Esophagus squamous epithelium (tissue), 5 donors: ENCODE measurements around the gene LRP8. TPM values are rescaled to one million over a fixed set of nuclear protein-coding genes. Genes with fewer than 3 reads are reported as not detected.

Experiments
- DNase-seq: peaks from one replicate; lab custom pipeline; 2025; lab: John Stamatoyannopoulos, UW
- H3K27ac ChIP-seq, 4 donors: fragments of 200-600 bp; sonication (generic); one replicate each; pipeline ENCODE4 v1.5.1; 2016 to 2019; ENCODE audit warnings: mild to moderate bottlenecking in 1 of 4
- H3K27me3 ChIP-seq, 4 donors: fragments of 200-600 bp; sonication (generic); 1 replicate in 3 of 4; 2 replicates in 1 of 4; pipeline versions ENCODE4 v1.5.1 to v1.6.0; 2017 to 2021; ENCODE audit warnings: antibody characterized with exemption in 1 of 4
- H3K36me3 ChIP-seq, 3 donors: fragments of 200-600 bp; sonication (generic); one replicate each; pipeline ENCODE4 v1.5.1; 2016 to 2019
- H3K4me1 ChIP-seq, 3 donors: fragments of 200-600 bp; sonication (generic); one replicate each; pipeline ENCODE4 v1.5.1; 2017 to 2019
- H3K4me3 ChIP-seq, 4 donors: fragments of 200-600 bp; sonication (generic); 1 replicate in 3 of 4; 2 replicates in 1 of 4; pipeline ENCODE4 v1.5.1; 2016 to 2019; ENCODE audit warnings: mild to moderate bottlenecking in 2 of 4, moderate library complexity in 1 of 4
- H3K9me3 ChIP-seq, 3 donors: fragments of 200-600 bp; sonication (generic); one replicate each; pipeline ENCODE4 v1.5.1; 2016 to 2019
- POLR2A ChIP-seq, 4 donors: fragments of 450-650 bp; IDR thresholded peaks; one replicate each; pipeline ENCODE4 v1.6.1; 2017; ENCODE audit warnings: antibody characterized with exemption in 4 of 4, mild to moderate bottlenecking in 4 of 4, moderate library complexity in 3 of 4
- WGBS, 2 donors: methylation state at CpG; one replicate each; pipeline ENCODE4 v1.1.5; 2018; 5-methylcytosine and 5-hydroxymethylcytosine counted together
- intact Hi-C: fragments of 100-400 bp; cut with DNase I; formaldehyde crosslinking; loops from one replicate; pipeline ENCODE4 v1.15.0; 2022
- total RNA-seq, 4 donors: library from RNA; depleted of rRNA; stranded (reverse); fragments of >200 nt; gene quantifications; one replicate each; pipeline ENCODE4 v1.1.0, GENCODE V29; 2016
- TF ChIP-seq, protein P1 (sequence below), 6 experiments: fragments of 450-650 bp in 4 of 6; fragments of 200-600 bp in 2 of 6; sonication (generic) in 2 of 6; IDR thresholded peaks; one replicate each; pipeline ENCODE4 v1.5.1; 2016 to 2019; ENCODE audit warnings: antibody characterized with exemption in 6 of 6, mild to moderate bottlenecking in 4 of 6, moderate library complexity in 4 of 6
- donor health status: DM: yes; HTN: yes; CAD: no.

The LRP8 gene
- total RNA-seq, 4 donors from 2014 or later: 15.3 to 39.6 (median 18.8) TPM

DNA sequence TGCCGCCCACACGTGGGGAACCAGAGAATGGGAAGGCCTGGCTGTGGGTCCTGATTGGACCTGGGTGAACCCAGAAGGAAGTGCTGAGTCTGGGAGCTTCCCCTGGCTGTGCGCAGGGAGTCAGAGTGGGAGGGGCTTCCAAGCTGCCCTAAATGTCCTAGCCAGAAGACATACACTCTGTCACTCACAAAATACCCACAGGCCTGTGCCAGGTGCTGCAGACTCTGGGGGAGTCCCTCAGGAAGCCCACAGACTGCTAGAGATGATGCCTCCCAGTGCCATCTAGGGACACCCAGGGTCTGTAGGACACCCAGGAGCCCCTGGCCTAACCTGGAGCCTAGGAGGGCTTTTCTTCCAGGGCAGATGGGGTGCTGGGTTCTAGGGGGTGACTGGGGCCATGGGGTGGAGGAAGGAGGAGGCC lies 33.7 kb upstream of the LRP8 start:
- Histone ChIP-seq H3K27me3 (no peaks in the 10 kb centered on the region), H3K9me3 (peaks cover 0 to 20% (median 8%) of the 10 kb centered on the region in 3 donors), H3K27ac (no peak overlapping the region), H3K4me3 (no peak overlapping the region), H3K36me3 (no peaks in the 10 kb centered on the region), H3K4me1 (no peaks in the 10 kb centered on the region)
- TF ChIP-seq POLR2A (IDR thresholded peaks at IDR 0.05): no peak
- TF ChIP-seq, protein P1, sequence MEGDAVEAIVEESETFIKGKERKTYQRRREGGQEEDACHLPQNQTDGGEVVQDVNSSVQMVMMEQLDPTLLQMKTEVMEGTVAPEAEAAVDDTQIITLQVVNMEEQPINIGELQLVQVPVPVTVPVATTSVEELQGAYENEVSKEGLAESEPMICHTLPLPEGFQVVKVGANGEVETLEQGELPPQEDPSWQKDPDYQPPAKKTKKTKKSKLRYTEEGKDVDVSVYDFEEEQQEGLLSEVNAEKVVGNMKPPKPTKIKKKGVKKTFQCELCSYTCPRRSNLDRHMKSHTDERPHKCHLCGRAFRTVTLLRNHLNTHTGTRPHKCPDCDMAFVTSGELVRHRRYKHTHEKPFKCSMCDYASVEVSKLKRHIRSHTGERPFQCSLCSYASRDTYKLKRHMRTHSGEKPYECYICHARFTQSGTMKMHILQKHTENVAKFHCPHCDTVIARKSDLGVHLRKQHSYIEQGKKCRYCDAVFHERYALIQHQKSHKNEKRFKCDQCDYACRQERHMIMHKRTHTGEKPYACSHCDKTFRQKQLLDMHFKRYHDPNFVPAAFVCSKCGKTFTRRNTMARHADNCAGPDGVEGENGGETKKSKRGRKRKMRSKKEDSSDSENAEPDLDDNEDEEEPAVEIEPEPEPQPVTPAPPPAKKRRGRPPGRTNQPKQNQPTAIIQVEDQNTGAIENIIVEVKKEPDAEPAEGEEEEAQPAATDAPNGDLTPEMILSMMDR (IDR thresholded peaks at IDR 0.05): no peak
- no peak for DNase-seq
- intact Hi-C loops: no loop called here
- 83% methylated on average over 3 of the region's 3 CpGs; no CpG with 5 or more reads in 1 of the 2 donors for WGBS, 2 donors

DNA sequence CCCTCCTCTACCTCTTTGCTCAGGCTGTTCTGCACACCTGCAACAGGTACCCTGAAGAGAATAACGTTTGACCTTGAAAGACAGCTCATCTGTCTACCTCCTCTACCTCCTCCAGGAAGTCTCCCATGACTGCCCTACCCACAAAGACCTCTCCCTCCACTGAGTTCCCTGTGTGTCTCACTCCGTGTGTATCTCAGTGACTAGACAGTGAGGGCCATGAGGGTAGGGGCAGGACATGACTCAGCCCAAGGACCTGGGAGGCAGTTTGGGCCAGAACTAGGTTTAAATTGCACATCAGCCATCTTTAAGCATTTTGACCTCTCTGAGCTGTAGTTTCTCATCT lies 32.0 kb upstream of the LRP8 start:
- Histone ChIP-seq H3K27ac (no peak overlapping the region), H3K4me1 (no peaks in the 10 kb centered on the region), H3K36me3 (no peaks in the 10 kb centered on the region), H3K4me3 (no peak overlapping the region), H3K27me3 (no peaks in the 10 kb centered on the region), H3K9me3 (peaks cover 0 to 24% (median 9%) of the 10 kb centered on the region in 3 donors)
- WGBS, 2 donors: 20 to 29% methylated on average over 1 to 2 of the region's 2 CpGs
- DNase-seq: no peak
- intact Hi-C loops: no loop called here
- TF ChIP-seq, protein P1 (IDR thresholded peaks at IDR 0.05): no peak
- no peak for TF ChIP-seq POLR2A (IDR thresholded peaks at IDR 0.05)

DNA sequence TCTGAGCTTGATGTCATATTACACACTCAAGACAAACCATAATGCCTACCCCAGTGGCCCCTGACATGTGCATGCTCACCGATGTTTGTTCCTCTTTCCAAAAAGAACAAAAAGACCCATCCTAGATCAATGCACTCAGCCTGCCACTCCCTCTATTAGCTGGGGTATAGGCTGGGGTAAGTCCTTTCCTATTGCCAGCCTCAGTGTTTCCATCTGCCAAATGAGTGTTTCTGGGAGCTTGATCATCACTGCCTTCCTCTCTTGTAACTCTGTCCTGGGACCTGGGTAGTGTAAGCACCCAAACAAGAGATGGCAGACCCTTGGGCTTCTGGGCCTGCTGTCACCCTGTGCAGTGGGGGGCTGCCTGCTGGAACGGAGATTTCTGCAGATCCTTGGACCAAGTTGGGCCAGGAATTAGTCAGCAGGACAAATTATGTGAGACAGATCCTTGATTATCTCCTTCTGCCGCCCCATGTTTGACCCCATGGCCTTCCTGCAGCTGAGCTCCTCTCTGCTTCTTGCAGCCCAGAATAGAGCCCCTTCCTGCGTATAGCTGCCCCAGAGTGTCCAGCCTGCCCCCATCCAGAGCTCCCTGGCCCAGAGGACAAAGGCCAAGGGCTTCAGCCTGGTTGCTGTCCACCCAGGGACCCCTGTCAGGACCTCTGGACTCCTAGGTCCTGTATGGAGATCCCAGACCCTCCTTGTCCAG lies 31.5 kb upstream of the LRP8 start:
- peaks cover 0 to 24% (median 9%) of the 10 kb centered on the region in 3 donors for H3K9me3 ChIP-seq
- TF ChIP-seq POLR2A (IDR thresholded peaks at IDR 0.05): no peak
- TF ChIP-seq, protein P1 (IDR thresholded peaks at IDR 0.05): no peak
- no peaks in the 10 kb centered on the region for H3K36me3 ChIP-seq
- no peak overlapping the region for H3K27ac ChIP-seq
- H3K4me3 ChIP-seq: no peak overlapping the region
- WGBS, 2 donors: 67 to 92% methylated on average over 2 to 3 of the region's 4 CpGs
- H3K4me1 ChIP-seq: no peaks in the 10 kb centered on the region
- no peak for DNase-seq
- no peaks in the 10 kb centered on the region for H3K27me3 ChIP-seq
- intact Hi-C loops: no loop called here

DNA sequence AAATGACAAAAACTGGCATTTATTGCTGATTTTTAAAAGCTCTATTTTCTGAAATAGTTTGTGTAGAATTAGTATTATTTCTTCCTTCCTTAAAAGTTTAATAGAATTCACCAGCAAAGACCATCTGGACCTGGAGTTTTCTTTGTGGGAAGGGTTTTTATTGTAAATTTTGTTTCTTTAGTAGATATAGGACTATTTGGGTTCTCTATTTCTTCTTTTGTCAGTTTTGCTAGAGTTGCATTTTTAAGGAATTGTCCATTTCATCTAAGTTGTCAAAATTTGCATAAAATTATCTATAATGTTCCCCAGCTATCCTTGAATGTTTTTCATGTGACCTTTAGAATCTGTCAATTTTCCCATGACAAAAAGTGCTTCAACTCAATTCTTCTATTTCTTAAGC lies 28.8 kb upstream of the LRP8 start:
- H3K9me3 ChIP-seq: peaks cover 0 to 24% (median 9%) of the 10 kb centered on the region in 3 donors
- H3K27me3 ChIP-seq: no peaks in the 10 kb centered on the region
- H3K4me3 ChIP-seq: no peak overlapping the region
- H3K27ac ChIP-seq: no peak overlapping the region
- TF ChIP-seq, protein P1 (IDR thresholded peaks at IDR 0.05): no peak
- no peak for TF ChIP-seq POLR2A (IDR thresholded peaks at IDR 0.05)
- no peak for DNase-seq
- no peaks in the 10 kb centered on the region for H3K36me3 ChIP-seq
- H3K4me1 ChIP-seq: no peaks in the 10 kb centered on the region
- intact Hi-C loops: no loop called here

DNA sequence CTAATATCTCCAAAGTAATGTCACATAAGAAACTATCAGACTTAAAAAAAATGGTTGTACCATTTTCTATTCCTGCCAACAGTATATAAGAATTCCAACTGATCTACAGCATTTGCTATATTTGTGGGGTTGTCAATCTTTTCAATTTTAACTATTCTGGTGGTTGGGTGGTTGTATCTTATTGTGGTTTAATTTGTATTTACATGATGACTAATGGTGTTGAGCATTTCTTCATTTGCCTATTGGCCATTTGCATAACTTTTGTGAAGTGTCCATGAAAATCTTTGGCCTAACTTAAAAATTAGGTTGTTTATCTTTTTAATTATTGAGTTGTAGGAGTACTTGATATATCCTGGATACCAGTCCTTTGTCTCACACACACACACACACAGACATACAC lies 26.2 kb upstream of the LRP8 start:
- Histone ChIP-seq H3K36me3 (no peaks in the 10 kb centered on the region), H3K4me3 (no peak overlapping the region), H3K9me3 (peaks cover 0 to 24% (median 9%) of the 10 kb centered on the region in 3 donors), H3K27me3 (no peaks in the 10 kb centered on the region), H3K4me1 (no peaks in the 10 kb centered on the region), H3K27ac (no peak overlapping the region)
- TF ChIP-seq, protein P1 (IDR thresholded peaks at IDR 0.05): no peak
- no peak for TF ChIP-seq POLR2A (IDR thresholded peaks at IDR 0.05)
- no peak for DNase-seq
- intact Hi-C loops: no loop called here
